Measurements from ENCODE around the gene NUDT4.

GRCh38 chr12:93422050-93422449 is 44.3 kb downstream of the NUDT4 start:
- TF ChIP-seq CTCF (IDR thresholded peaks at IDR 0.05; ENCODE audit: insufficient read depth, low read depth, low read length) (no peak), EZH2 (IDR thresholded peaks at IDR 0.05; ENCODE audit: insufficient read depth, low read length) (no peak)

Measured in astrocyte (in vitro differentiated cells and primary cell).